Retinal pigment epithelial cell (primary cell): ENCODE measurements around the gene MYL11.

ENCODE experiments used
- DNase-seq: peaks from one replicate; pipeline ENCODE4 v3.0.0-alpha.2; 2010; ENCODE audit warnings: low read depth
- H3K4me3 ChIP-seq: 2 replicates; pipeline ENCODE4 v1.5.1; 2011; ENCODE audit warnings: mild to moderate bottlenecking, low read length, control low read depth, moderate library complexity
- TF ChIP-seq, protein P1 (sequence below): conservative IDR thresholded peaks from 2 replicates; pipeline ENCODE4 v1.5.1; 2011; ENCODE audit warnings: low read depth, low read length, control low read depth, inconsistent platforms

MYL11 gene

DNA sequence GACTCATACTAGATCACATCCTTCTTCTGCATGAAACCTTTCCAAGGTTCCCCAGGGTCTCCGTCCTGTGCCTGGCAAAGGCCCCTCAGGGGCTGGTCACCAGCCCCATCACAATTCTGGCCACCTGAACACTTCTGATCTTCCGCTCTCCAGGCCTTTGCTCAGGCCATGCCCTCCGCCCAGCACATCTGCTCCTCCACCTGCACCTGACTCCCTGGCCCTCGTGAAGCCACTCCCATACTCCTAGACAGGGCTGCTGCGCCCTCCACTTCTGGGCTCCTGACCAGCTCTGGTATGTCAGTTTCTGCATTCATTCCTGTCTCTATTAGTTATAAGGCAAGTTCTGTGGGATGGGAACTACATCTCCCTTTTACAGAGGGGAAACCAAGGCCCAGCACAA lies 1.9 kb upstream of the MYL11 start:
- no peak overlapping the region for H3K4me3 ChIP-seq
- DNase-seq: no peak
- TF ChIP-seq, protein P1, sequence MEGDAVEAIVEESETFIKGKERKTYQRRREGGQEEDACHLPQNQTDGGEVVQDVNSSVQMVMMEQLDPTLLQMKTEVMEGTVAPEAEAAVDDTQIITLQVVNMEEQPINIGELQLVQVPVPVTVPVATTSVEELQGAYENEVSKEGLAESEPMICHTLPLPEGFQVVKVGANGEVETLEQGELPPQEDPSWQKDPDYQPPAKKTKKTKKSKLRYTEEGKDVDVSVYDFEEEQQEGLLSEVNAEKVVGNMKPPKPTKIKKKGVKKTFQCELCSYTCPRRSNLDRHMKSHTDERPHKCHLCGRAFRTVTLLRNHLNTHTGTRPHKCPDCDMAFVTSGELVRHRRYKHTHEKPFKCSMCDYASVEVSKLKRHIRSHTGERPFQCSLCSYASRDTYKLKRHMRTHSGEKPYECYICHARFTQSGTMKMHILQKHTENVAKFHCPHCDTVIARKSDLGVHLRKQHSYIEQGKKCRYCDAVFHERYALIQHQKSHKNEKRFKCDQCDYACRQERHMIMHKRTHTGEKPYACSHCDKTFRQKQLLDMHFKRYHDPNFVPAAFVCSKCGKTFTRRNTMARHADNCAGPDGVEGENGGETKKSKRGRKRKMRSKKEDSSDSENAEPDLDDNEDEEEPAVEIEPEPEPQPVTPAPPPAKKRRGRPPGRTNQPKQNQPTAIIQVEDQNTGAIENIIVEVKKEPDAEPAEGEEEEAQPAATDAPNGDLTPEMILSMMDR: no peak

DNA sequence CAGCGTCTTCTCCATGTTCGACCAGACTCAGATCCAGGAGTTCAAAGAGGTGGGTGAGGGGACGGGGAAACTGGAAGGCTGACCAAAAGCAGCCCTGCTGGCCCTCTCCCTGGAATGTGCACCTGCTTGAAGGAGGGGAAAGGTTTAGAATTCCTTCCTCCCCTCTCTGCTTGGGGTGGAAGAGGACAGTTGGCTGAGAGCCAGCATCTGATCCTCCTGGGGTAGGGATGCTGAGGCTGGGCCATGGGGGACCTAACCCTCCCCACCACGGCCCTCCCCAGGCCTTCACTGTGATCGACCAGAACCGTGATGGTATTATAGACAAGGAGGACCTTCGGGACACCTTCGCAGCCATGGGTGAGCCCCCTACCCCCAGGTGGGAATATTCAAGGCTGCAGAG lies 1.3 kb downstream of the MYL11 start:
- no peak overlapping the region for H3K4me3 ChIP-seq
- TF ChIP-seq, protein P1: no peak
- DNase-seq: no peak

- TF ChIP-seq, protein P1: no peak
- no peak overlapping the region for H3K4me3 ChIP-seq
- no peak for DNase-seq
Observed at GRCh38 chr16:30376461-30376902, 1.9 kb downstream of the MYL11 start.

GRCh38 chr16:30377050-30377811 lies 2.6 kb downstream of the MYL11 start:
- TF ChIP-seq, protein P1: no peak
- DNase-seq: no peak
- peak overlapping the region; percentile 54 for H3K4me3 ChIP-seq

- TF ChIP-seq, protein P1: no peak
- DNase-seq: peak; percentile 70
- H3K4me3 ChIP-seq: peak overlapping the region; percentile 54
Observed at GRCh38 chr16:30377812-30378235, 3.2 kb downstream of the MYL11 start.

- TF ChIP-seq, protein P1: peak; percentile 31
- H3K4me3 ChIP-seq: peak overlapping the region; percentile 71
Observed at GRCh38 chr16:30378236-30379157, 3.9 kb downstream of the MYL11 start.

More at GRCh38 chr16:30378236-30379157, 3.9 kb downstream of the MYL11 start:
- peak; percentile 87 for DNase-seq
